HuH-7.5 (cell line): ENCODE measurements around the gene BCL2.
A peak's percentile ranks its signal among the peaks of the same experiment; 100 is the strongest.
"Not testable (repeated sequence)": the region's sequence is repeated elsewhere in the genome, so short reads cannot be mapped to it uniquely, and the experiment has no call there.

Experiments
- DNase-seq: peaks from one replicate; pipeline ENCODE4 v3.0.0; 2011; ENCODE audit warnings: low spot score

The BCL2 gene

GRCh38 chr18:63258749-63259566 lies 60.6 kb downstream of the BCL2 start:
- DNase-seq, result no peak

- no peak for DNase-seq
These were observed 62.1 kb downstream of the BCL2 start for GRCh38 chr18:63257453-63257852.

- DNase-seq, result no peak
These were observed 64.1 kb downstream of the BCL2 start for GRCh38 chr18:63255435-63255834.

- DNase-seq, result no peak
These were observed 64.7 kb downstream of the BCL2 start for GRCh38 chr18:63254716-63255399.

- DNase-seq, result no peak
These were observed 65.9 kb downstream of the BCL2 start for GRCh38 chr18:63253428-63254372.

GRCh38 chr18:63253014-63253413 lies 66.6 kb downstream of the BCL2 start:
- no peak for DNase-seq

GRCh38 chr18:63249771-63250170 lies 69.8 kb downstream of the BCL2 start:
- DNase-seq, result no peak

GRCh38 chr18:63247926-63248325 lies 71.6 kb downstream of the BCL2 start:
- DNase-seq, result no peak

GRCh38 chr18:63247506-63247905 lies 72.1 kb downstream of the BCL2 start:
- DNase-seq, result no peak

GRCh38 chr18:63245600-63245999 lies 74.0 kb downstream of the BCL2 start:
- DNase-seq, result no peak

- no peak for DNase-seq
These were observed 75.0 kb downstream of the BCL2 start for GRCh38 chr18:63244607-63245006.

GRCh38 chr18:63241760-63242159 lies 77.8 kb downstream of the BCL2 start:
- DNase-seq, result no peak

GRCh38 chr18:63241317-63241712 lies 78.3 kb downstream of the BCL2 start:
- DNase-seq, result no peak

- DNase-seq, result no peak
These were observed 78.8 kb downstream of the BCL2 start for GRCh38 chr18:63240531-63241316.

- no peak for DNase-seq
These were observed 80.9 kb downstream of the BCL2 start for GRCh38 chr18:63238693-63239075.

- DNase-seq, result peak; percentile 12
These were observed 81.5 kb downstream of the BCL2 start for GRCh38 chr18:63237881-63238692.

GRCh38 chr18:63236921-63237846 lies 82.4 kb downstream of the BCL2 start:
- no peak for DNase-seq

GRCh38 chr18:63236406-63236805 lies 83.2 kb downstream of the BCL2 start:
- DNase-seq, result no peak

GRCh38 chr18:63235920-63236319 lies 83.6 kb downstream of the BCL2 start:
- not testable (repeated sequence) for DNase-seq

GRCh38 chr18:63234841-63235240 lies 84.7 kb downstream of the BCL2 start:
- DNase-seq, result no peak
